MM.1S (cell line): ENCODE data around the gene TNFSF9.
A peak's percentile ranks its signal among the peaks of the same experiment; 100 is the strongest.

Experiments used
- DNase-seq: peaks from one replicate; pipeline ENCODE4 v3.0.0-alpha.2; 2015
- H2AFZ ChIP-seq: fragments of 300-600 bp; sonication (generic); 2 replicates; pipeline ENCODE4 v1.6.0; 2016; ENCODE audit warnings: antibody characterized with exemption, low read length
- H3F3A ChIP-seq: fragments of 300-600 bp; sonication (generic); 2 replicates; pipeline ENCODE4 v1.6.1; 2016; ENCODE audit warnings: mild to moderate bottlenecking, antibody characterized with exemption, low read length, moderate library complexity, mixed read lengths; ENCODE audit not compliant: insufficient read depth
- H3K27ac ChIP-seq: fragments of 300-600 bp; sonication (generic); 2 replicates; pipeline ENCODE4 v1.5.1; 2016; ENCODE audit warnings: mild to moderate bottlenecking, low read length
- H3K27me3 ChIP-seq: fragments of 300-600 bp; sonication (generic); replicated peaks from 2 replicates; pipeline ENCODE4 v1.6.0; 2016; ENCODE audit warnings: low read length; ENCODE audit not compliant: insufficient read depth
- H3K36me3 ChIP-seq: fragments of 300-600 bp; sonication (generic); replicated peaks from 2 replicates; pipeline ENCODE4 v1.6.1; 2016; ENCODE audit warnings: mild to moderate bottlenecking, low read length, mixed read lengths; ENCODE audit not compliant: insufficient read depth
- H3K4me1 ChIP-seq: fragments of 300-600 bp; sonication (generic); 2 replicates; pipeline ENCODE4 v1.6.1; 2016; ENCODE audit warnings: low read length, mixed read lengths
- H3K4me2 ChIP-seq: fragments of 300-600 bp; sonication (generic); 2 replicates; pipeline ENCODE4 v1.6.0; 2016; ENCODE audit warnings: low read depth, low read length
- H3K4me3 ChIP-seq: fragments of 300-600 bp; sonication (generic); 2 replicates; pipeline ENCODE4 v1.5.1; 2016; ENCODE audit warnings: low read length, mixed read lengths
- H3K79me2 ChIP-seq: fragments of 300-600 bp; sonication (generic); 2 replicates; pipeline ENCODE4 v1.6.1; 2016; ENCODE audit warnings: mixed run types, low read length, mixed read lengths
- H3K9ac ChIP-seq: fragments of 300-600 bp; sonication (generic); 2 replicates; pipeline ENCODE4 v1.6.1; 2016; ENCODE audit warnings: low read length, mixed read lengths
- H3K9me2 ChIP-seq: fragments of 300-600 bp; sonication (generic); replicated peaks from 2 replicates; pipeline ENCODE4 v1.6.1; 2016; ENCODE audit warnings: mild to moderate bottlenecking, low read length, mixed read lengths; ENCODE audit not compliant: insufficient read depth
- H3K9me3 ChIP-seq: fragments of 300-600 bp; sonication (generic); replicated peaks from 2 replicates; pipeline ENCODE4 v1.6.1; 2016; ENCODE audit warnings: mild to moderate bottlenecking, low read length, mixed read lengths; ENCODE audit not compliant: insufficient read depth
- H4K20me1 ChIP-seq: fragments of 300-600 bp; sonication (generic); 2 replicates; pipeline ENCODE4 v1.6.1; 2016; ENCODE audit warnings: mild to moderate bottlenecking, low read length, moderate library complexity, mixed read lengths; ENCODE audit not compliant: insufficient read depth
- EZH2 ChIP-seq: fragments of 300-600 bp; sonication (generic); optimal IDR thresholded peaks from 2 replicates; pipeline ENCODE3; 2017; ENCODE audit warnings: low read depth, mild to moderate bottlenecking, antibody characterized with exemption, low read length, mixed read lengths
- EZH2phosphoT487 ChIP-seq: fragments of 300-600 bp; sonication (generic); IDR thresholded peaks from 2 replicates; pipeline ENCODE4 v1.6.1; 2018; ENCODE audit warnings: antibody characterized with exemption, low read length
- TF ChIP-seq, protein P1 (sequence below): fragments of 300-600 bp; sonication (generic); IDR thresholded peaks from 2 replicates; pipeline ENCODE4 v1.5.1; 2016; ENCODE audit warnings: antibody characterized with exemption, low read length, mixed read lengths

TNFSF9 gene

DNA sequence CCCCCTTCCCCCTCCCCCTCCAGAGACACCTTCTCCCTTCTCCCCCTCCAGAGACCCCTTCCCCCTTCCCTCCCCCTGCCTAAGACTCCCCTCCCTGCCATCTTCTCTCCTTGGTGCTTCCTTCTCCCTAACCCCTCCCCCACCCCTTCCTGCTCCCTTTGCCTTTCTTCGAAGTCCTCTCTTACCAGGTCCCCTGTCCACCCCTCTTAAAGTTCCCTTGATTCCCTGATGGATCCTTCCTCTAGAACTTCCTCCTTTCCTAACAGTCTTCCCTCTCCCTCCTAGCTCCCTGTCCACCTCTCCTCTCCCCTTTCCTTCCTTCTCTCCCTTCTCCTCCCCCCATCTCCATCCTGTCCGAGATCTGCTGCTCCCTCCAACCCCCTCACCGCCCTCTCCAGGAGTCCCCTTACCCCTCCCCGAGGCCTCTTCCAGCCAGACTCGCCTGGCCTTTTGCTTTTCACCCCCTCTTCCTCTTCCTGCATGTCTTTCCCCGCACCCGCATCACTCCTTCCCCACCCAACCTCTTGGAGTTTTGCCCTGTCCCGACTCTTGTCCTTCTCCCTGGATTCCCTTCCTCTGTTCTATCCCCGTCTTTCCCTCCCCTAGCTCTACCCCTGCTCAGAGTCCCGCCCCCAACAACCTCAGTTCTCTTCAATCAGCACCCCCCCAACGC lies 3.1 kb downstream of the TNFSF9 start:
- TF ChIP-seq, protein P1, sequence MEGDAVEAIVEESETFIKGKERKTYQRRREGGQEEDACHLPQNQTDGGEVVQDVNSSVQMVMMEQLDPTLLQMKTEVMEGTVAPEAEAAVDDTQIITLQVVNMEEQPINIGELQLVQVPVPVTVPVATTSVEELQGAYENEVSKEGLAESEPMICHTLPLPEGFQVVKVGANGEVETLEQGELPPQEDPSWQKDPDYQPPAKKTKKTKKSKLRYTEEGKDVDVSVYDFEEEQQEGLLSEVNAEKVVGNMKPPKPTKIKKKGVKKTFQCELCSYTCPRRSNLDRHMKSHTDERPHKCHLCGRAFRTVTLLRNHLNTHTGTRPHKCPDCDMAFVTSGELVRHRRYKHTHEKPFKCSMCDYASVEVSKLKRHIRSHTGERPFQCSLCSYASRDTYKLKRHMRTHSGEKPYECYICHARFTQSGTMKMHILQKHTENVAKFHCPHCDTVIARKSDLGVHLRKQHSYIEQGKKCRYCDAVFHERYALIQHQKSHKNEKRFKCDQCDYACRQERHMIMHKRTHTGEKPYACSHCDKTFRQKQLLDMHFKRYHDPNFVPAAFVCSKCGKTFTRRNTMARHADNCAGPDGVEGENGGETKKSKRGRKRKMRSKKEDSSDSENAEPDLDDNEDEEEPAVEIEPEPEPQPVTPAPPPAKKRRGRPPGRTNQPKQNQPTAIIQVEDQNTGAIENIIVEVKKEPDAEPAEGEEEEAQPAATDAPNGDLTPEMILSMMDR = no peak
- TF ChIP-seq EZH2 (no peak), EZH2phosphoT487 (no peak)
- H3K4me2 ChIP-seq = no peak overlapping the region
- no peaks in the 10 kb centered on the region for H3K36me3 ChIP-seq
- H4K20me1 ChIP-seq = no peaks in the 10 kb centered on the region
- no peaks in the 10 kb centered on the region for H3K9me2 ChIP-seq
- H3K27me3 ChIP-seq = peaks cover 19% of the 10 kb centered on the region
- H3K79me2 ChIP-seq = peaks cover 18% of the 10 kb centered on the region
- no peak for DNase-seq
- no peak overlapping the region for H3K27ac ChIP-seq
- no peak overlapping the region for H3K9ac ChIP-seq
- no peaks in the 10 kb centered on the region for H3K9me3 ChIP-seq
- no peak overlapping the region for H2AFZ ChIP-seq
- H3F3A ChIP-seq = peaks cover 22% of the 10 kb centered on the region
- H3K4me3 ChIP-seq = no peak overlapping the region
- peaks cover 31% of the 10 kb centered on the region for H3K4me1 ChIP-seq

DNA sequence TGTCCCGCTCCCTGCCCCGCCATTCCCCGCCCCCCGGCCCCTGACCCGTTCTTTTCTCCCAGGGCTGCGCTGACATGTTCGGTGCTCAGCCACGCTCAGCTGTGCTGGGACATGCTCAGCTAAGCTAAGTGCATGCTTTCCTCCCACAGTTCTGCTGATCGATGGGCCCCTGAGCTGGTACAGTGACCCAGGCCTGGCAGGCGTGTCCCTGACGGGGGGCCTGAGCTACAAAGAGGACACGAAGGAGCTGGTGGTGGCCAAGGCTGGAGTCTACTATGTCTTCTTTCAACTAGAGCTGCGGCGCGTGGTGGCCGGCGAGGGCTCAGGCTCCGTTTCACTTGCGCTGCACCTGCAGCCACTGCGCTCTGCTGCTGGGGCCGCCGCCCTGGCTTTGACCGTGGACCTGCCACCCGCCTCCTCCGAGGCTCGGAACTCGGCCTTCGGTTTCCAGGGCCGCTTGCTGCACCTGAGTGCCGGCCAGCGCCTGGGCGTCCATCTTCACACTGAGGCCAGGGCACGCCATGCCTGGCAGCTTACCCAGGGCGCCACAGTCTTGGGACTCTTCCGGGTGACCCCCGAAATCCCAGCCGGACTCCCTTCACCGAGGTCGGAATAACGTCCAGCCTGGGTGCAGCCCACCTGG lies 3.7 kb downstream of the TNFSF9 start:
- H3K79me2 ChIP-seq = peaks cover 18% of the 10 kb centered on the region
- no peaks in the 10 kb centered on the region for H3K36me3 ChIP-seq
- H3K27ac ChIP-seq = no peak overlapping the region
- no peak overlapping the region for H3K9ac ChIP-seq
- H4K20me1 ChIP-seq = no peaks in the 10 kb centered on the region
- H3K4me3 ChIP-seq = no peak overlapping the region
- DNase-seq = no peak
- no peak for TF ChIP-seq EZH2phosphoT487
- no peak for TF ChIP-seq EZH2
- TF ChIP-seq, protein P1 = no peak
- no peak overlapping the region for H2AFZ ChIP-seq
- no peaks in the 10 kb centered on the region for H3K9me2 ChIP-seq
- peaks cover 31% of the 10 kb centered on the region for H3K4me1 ChIP-seq
- H3F3A ChIP-seq = peaks cover 22% of the 10 kb centered on the region
- H3K4me2 ChIP-seq = no peak overlapping the region
- H3K27me3 ChIP-seq = peaks cover 15% of the 10 kb centered on the region
- H3K9me3 ChIP-seq = no peaks in the 10 kb centered on the region

DNA sequence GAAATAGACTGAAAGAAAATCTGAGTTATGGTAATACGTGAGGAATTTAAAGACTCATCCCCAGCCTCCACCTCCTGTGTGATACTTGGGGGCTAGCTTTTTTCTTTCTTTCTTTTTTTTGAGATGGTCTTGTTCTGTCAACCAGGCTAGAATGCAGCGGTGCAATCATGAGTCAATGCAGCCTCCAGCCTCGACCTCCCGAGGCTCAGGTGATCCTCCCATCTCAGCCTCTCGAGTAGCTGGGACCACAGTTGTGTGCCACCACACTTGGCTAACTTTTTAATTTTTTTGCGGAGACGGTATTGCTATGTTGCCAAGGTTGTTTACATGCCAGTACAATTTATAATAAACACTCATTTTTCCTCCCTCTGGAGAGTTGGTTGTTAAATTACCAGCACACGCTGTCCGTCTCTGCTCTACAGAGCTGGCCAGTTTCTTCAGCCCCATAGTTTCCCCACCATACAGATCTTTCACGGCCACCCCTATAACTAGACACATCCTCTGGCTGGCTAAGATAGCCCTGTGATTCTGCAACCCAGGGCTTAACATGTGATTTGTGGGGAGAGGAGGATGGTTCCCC lies 4.8 kb downstream of the TNFSF9 start:
- Histone ChIP-seq H3K4me1 (peaks cover 26% of the 10 kb centered on the region), H3K4me2 (no peak overlapping the region), H3K9me3 (no peaks in the 10 kb centered on the region), H3K4me3 (no peak overlapping the region), H3K79me2 (peaks cover 18% of the 10 kb centered on the region), H3K27me3 (0 out of 2 replicates have a peak, but pooled peaks cover 5% of the 10 kb centered on the region), H2AFZ (no peak overlapping the region), H3K9me2 (no peaks in the 10 kb centered on the region), H3K9ac (no peak overlapping the region), H4K20me1 (no peaks in the 10 kb centered on the region), H3K36me3 (no peaks in the 10 kb centered on the region), H3F3A (peaks cover 22% of the 10 kb centered on the region), H3K27ac (peak overlapping the region; percentile 32; the same call in 1 of the 2 replicates)
- no peak for DNase-seq
- no peak for TF ChIP-seq EZH2phosphoT487
- TF ChIP-seq EZH2 = no peak
- TF ChIP-seq, protein P1 = no peak
